ENCODE results near the gene LRRC53.

Gene LRRC53, protein sequence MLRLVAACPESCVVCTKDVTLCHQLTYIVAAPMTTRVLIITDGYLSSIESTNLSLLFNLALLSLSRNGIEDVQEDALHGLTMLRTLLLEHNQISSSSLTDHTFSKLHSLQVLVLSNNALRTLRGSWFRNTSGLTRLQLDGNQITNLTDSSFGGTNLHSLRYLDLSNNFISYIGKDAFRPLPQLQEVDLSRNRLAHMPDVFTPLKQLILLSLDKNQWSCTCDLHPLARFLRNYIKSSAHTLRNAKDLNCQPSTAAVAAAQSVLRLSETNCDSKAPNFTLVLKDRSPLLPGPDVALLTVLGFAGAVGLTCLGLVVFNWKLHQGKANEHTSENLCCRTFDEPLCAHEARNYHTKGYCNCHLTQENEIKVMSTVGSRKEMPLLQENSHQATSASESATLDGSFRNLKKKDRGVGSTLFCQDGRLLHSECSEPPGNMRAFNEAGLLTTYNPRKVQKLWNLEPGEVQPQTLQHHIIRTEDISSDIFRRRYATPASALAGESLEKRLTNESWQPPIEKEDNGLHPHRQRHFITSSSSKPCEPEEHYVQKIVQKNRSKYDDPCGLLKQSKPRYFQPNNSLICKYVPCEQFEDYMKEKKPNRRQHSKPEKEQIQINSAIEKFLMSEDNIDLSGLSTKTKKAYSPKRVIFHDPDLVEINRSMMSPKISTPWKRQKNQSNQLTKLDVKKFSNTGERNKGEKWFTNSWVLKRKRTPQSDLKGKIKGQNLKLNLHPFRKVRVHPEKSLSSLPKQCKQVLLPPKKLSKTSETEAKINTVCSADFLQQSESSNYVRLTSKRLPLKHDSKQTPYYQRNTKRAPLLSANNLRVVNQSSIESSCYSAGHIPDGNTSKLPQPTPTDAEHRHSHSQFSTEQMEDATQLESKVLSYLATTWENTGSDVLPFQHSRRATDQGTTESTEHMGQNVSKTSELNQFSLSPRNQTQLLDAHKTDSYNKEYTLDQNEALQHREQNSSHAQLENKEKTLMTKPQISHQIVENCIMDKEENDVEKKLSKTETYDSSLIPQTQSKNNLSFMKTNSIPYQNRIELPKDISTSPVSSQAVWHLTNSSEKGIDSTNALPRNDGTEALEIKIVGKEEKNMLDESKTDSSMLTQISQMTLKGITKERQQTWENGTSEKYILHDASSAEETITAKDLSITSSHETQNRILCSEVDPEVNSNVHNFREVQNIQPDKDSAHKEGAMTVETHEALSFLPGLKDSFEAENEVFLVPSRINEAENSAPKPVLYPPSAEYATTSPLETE

DNA sequence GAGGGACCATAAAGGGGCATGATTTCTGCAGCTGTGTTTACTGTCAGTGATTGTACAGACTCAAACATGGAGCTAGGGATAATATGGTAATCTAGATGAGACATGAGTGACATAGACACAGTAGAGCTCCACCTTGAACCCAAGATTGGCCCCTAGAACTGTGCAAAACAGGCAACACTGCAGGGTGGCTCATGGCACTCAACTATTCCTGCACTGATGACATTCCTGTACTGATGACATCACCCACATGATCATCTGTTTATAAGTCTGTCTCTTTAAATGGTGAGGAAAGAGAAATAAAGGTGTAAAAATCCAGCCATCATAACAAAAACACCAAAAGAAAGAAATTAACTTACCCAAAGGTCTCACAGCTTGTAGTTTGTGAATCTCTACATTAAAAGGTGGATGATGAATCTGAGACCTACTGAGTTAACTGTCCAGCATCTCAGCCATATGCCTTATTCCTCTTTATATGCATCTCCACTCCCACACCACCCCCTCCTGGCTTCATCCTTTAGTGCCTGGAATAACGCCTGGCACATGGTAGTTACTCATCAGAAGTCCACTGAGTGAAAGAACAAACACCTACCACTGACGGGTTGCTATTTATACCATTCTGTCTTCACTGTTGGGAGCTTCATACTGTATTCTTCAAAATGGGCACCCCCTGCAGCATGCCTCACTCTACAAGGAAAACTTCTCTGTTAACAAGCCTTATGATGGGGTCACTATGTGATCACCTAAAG lies at the start of gene LRRC53:
Gene LRRC53 (minus strand): TSS at position 442 of the 746 bp plus-strand sequence. CDS start 29,262 bp downstream, outside the sequence.
- H3K4me3 ChIP-seq (replicated peaks in 1 of 2; ENCODE audit: low read depth in 2 of 2, low read length in 2 of 2): no peak within 1 kb of the TSS
- TF ChIP-seq, protein P1, sequence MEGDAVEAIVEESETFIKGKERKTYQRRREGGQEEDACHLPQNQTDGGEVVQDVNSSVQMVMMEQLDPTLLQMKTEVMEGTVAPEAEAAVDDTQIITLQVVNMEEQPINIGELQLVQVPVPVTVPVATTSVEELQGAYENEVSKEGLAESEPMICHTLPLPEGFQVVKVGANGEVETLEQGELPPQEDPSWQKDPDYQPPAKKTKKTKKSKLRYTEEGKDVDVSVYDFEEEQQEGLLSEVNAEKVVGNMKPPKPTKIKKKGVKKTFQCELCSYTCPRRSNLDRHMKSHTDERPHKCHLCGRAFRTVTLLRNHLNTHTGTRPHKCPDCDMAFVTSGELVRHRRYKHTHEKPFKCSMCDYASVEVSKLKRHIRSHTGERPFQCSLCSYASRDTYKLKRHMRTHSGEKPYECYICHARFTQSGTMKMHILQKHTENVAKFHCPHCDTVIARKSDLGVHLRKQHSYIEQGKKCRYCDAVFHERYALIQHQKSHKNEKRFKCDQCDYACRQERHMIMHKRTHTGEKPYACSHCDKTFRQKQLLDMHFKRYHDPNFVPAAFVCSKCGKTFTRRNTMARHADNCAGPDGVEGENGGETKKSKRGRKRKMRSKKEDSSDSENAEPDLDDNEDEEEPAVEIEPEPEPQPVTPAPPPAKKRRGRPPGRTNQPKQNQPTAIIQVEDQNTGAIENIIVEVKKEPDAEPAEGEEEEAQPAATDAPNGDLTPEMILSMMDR (IDR thresholded peaks at IDR 0.05; ENCODE audit: low read depth, low read length): no peak
- DNase-seq (ENCODE audit: low read depth in 2 of 2): no peak

DNA sequence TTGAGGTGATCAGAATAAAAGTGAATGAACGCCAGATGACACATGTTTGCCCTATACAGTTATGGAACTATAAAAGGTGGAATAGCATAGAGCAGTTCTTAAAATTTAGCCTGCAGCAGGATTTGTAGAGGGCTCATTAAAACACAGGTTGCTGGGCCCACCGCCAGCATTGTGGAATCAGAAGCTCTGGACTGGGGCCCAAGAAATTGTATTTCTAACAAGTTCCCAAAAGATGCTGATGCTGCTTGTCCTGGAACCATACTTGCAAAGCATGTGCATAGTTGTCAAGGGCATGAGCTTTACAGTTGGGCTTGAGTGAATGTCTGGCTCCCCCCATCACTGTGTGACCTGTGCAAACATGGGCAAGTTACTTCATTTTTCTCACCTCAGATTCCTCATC lies 37.5 kb upstream of the LRRC53 start:
- no peak overlapping the region for H3K4me3 ChIP-seq (replicated peaks in 1 of 2; ENCODE audit: low read depth in 2 of 2, low read length in 2 of 2)
- TF ChIP-seq, protein P1 (IDR thresholded peaks at IDR 0.05; ENCODE audit: low read depth, low read length): no peak

DNA sequence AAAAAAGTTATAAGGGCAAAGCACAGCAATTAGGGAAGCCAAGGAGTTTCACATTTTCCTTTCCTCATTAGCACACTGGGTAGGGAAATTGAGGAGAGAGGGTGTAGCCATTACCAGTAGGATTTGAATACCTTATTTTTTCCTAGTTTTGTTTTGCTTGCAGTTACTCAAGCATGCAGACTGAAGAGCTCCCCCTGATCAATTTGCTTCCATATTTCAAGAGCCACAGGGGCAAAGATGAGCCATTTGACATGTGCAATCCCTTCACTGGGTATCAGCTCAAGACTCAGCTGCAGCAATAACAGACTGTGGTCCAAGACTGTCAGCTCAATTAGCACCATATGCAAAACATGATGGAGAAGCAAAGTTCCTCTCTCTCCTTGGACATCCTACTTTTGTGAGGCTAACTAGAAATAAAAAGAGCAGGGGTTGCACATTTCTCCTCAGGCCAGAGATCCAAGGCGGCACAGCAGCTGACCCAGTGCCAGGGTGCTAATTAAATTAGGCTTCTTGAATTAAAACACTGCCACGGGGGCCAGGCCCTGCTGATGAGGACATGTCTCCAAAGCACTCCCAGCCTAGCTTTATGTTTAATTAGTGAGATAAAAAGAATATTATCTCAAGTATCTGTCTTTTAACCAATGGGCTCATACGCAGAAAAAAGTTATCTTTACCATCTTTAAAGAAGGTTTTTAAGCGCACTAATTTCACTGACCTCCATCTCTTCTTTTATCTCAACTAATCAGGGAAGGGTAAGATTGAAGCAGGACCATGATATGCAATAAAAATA lies 36.7 kb upstream of the LRRC53 start:
- TF ChIP-seq, protein P1 (IDR thresholded peaks at IDR 0.05; ENCODE audit: low read depth, low read length): no peak
- no peak for DNase-seq (ENCODE audit: low read depth in 2 of 2)
- no peak overlapping the region for H3K4me3 ChIP-seq (replicated peaks in 1 of 2; ENCODE audit: low read depth in 2 of 2, low read length in 2 of 2)

More for the DNA sequence above, 37.5 kb upstream of the LRRC53 start:
- no peak for DNase-seq (ENCODE audit: low read depth in 2 of 2)

DNA sequence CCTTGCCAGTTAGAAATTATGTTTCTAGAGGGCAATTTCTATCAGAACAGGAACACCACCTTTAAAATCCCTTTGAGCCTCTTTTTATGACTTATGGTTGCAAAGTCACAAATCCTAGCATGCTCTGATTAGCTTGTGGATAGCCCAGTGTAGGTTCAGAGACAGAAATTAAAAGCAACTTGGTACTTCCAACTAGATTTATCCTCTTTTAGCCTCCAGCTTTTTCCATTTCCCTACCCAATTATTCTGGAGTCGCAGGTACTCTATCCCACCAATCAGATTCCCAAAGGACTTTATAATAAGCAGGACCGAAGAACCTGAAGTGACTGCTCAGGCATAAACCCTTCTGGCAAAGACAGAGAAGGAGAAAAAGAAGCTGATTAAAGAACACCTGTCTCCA lies 33.4 kb upstream of the LRRC53 start:
- TF ChIP-seq, protein P1 (IDR thresholded peaks at IDR 0.05; ENCODE audit: low read depth, low read length): no peak
- DNase-seq (ENCODE audit: low read depth in 2 of 2): no peak
- no peak overlapping the region for H3K4me3 ChIP-seq (replicated peaks in 1 of 2; ENCODE audit: low read depth in 2 of 2, low read length in 2 of 2)

DNA sequence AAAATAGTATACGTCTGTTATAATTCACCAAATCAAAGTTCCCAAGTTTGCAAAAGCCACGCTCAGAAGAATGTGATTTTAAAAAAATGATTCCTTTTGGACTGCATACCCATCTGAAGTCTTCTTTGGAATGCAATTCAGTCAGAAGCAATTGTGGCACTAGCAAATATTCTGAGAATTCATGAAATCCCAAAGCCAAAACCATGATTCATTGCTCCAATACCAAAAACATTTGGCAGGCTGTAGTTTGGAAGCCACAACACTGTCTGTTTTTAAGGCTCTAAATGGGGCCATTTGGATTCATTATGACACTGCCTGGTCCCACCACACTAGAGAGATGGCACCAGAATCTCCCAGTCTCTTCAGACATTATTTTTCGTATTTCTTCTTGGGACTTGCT lies 21.8 kb upstream of the LRRC53 start:
- DNase-seq (ENCODE audit: low read depth in 2 of 2): no peak

More for the DNA sequence above, 21.8 kb upstream of the LRRC53 start:
- H3K4me3 ChIP-seq (replicated peaks in 1 of 2; ENCODE audit: low read depth in 2 of 2, low read length in 2 of 2): no peak overlapping the region
- TF ChIP-seq, protein P1 (IDR thresholded peaks at IDR 0.05; ENCODE audit: low read depth, low read length): no peak

Measured in cardiac fibroblast (primary cell).